ENCODE results near the gene SLC6A12.
A peak's percentile ranks its signal among the peaks of the same experiment; 100 is the strongest.

SLC6A12 gene

GRCh38 chr12:213527-213932 is 427 bp downstream of the SLC6A12 start:
- peak; percentile 63 to 79 (median 63) for DNase-seq

DNA sequence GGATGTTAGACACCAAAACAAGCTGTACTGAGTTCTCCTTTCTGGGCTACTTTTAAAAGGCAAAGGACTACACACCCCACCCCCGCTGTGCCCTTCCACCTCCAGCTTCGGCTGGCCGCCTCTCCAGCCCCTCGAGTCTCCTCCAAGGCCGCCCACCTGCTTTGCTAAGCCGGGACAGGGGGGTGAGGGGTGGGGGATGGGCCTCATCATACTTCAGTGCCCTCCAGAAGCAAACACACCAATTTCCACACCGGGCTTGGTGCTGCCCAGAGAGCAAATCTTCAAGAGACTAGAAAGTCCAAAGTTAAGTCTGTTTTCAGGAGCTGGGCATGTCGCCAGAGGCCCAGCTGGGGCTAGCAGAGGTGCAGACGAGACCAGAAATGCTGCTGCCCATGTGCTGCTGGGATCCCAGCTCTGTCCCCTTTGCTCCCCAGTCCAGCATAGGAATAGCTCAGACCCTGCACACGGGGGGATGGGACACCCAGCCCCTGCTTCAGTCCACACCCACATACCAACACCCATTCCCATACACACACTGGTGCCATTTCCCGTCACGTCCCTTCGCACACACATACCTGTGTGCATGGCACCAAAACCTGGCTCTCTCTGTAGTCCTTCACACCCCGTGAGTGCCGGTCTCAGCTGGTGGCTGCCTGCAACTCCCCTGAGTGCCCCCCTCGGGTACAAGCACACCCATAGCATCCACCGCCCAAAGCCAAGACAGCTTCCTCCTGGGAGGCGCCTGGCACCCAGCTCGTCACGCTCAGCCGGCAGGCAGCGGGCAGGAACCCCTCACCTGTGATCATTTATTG is 1.0 kb downstream of the SLC6A12 start:
- DNase-seq = peak in 1 of 3 donors; percentile 26

DNA sequence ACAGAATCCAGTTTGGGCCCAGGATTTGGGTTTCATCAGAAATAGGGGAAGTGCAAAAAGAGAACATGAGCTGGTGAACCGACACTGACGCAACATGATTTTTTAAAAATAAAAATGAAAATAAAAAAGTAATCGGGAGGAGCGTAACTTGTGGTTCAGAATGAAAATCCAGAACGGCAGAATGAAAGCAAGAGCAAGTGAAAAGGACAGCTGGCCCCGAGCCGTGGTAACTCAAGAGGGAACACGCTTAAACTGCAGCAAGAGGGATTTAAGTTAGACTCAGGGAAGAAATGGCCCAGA is 1.6 kb downstream of the SLC6A12 start:
- DNase-seq = peak; percentile 80 to 91 (median 88)

- DNase-seq = peak in 1 of 3 donors; percentile 37
Measured at GRCh38 chr12:211639-212414, 2.1 kb downstream of the SLC6A12 start.

- no peak for DNase-seq
Measured at GRCh38 chr12:211142-211465, 2.9 kb downstream of the SLC6A12 start.

- no peak for DNase-seq
Measured at GRCh38 chr12:210277-211141, 3.4 kb downstream of the SLC6A12 start.

DNA sequence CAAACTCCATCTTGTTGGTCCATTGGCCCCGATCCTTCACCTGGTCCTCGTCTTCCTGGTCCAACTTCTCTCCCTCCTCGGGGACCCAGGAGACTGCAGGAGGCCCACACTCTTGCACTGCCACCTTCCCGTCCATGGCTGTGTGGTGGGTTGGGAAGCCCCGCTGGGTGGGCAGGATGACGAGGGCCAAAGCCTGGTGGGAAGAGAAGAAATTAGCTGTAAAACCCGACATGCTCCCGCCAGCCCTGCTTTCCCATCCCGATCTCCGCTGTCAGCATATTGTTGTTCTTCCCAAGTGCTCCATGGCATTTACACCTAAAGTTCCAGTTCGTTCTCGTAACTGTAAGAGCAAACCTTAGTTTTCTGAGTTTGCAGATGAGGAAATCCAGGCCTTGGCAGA is 4.1 kb downstream of the SLC6A12 start:
- DNase-seq = no peak

GRCh38 chr12:209246-209645 is 4.7 kb downstream of the SLC6A12 start:
- DNase-seq = no peak

DNA sequence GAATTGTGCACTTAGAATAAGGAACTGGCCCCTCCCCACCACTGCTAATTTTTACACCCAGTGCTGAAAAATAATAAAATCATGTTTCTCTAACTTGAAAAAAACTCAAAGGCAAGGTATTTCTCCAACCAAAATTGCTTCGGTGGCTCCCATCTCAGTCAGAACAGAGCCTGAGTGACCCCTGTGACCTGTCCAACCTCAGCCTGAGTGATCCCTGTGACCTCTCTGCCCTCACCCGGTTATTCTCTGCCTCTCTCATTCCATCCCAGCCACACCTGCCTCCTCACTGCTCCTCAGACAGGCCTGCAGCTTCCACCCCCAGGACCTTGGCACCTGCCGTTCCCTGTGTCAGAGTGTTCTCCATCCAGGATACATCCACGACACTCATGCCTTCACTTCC is 5.1 kb downstream of the SLC6A12 start:
- DNase-seq = no peak

GRCh38 chr12:207804-208203 is 6.2 kb downstream of the SLC6A12 start:
- no peak for DNase-seq

DNA sequence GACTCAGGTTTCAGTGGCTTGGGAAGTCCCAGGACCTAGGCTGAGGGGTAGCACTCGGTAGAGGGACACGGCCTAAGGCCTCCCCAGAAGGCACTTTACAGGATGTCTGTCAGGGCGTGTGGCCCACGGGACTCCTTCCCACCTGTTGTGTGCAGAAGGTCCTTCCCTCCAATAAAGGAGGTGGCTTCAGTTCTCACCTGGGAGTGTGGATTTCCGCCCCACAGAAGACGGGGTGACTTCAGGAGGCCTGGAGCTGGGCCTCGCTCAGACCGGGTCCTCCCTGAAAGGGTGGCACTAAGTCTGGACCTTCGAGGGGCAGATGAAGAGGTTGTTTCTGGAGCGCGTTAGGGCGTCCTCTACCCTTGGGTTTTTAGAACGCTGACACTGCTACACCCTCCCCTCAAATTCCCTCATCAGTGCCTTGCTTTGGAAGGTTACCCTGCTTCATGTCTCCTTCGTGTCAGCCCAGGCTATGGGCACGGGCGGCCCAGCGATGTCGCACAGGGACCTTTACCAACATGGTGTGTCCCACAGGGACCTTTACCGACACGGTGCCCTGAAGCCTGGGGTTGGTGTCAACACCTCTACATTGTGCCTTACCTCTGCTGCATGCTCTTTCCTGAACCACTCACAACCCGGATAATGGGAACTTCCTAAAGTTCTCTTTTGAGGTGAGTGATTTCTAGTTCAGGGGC is 7.1 kb downstream of the SLC6A12 start:
- no peak for DNase-seq

- no peak for DNase-seq
Measured at GRCh38 chr12:205026-205425, 8.9 kb downstream of the SLC6A12 start.

- no peak for DNase-seq
Measured at GRCh38 chr12:204261-204678, 9.7 kb downstream of the SLC6A12 start.

DNA sequence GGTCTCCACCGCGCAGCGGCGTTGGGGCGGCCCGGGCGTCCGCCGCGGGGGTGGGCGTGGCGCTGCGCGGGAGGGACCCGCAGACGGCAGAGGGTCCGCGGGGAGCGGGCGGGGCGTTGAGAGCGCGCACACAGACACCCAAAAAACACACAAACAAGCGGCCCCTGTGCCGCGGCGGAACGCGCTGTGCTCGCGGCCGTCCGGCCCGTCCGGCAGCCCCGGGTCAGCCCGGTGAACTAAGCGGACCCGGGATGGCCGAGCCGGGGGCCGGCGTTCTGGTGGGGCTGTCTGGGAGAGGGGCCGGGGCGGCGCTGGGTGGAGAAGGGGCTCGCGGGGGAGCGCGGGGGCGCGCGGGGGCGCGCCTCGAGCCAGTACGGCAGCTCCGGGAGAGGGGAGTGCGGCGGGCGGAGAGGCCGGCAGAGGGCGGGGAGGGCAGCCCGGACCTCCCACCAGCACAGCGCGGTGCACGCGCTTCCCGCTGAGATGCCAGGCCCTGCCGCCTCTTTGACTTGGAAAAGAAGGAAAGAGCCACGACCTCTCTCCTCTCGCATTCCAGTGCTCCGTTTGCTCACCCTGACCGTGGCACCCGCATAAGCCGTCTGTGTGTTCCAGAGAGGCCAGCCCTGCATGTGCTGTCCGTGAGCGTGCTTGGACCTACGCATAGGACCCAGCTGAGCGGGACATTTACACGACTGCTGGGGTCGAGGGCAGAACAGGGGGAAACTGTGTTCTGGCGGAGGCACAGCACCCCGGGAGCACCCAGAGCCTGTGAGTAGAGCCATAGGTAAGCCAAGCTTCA is 10.3 kb downstream of the SLC6A12 start:
- peak in 2 of 3 donors; percentile 32 to 60 for DNase-seq

DNA sequence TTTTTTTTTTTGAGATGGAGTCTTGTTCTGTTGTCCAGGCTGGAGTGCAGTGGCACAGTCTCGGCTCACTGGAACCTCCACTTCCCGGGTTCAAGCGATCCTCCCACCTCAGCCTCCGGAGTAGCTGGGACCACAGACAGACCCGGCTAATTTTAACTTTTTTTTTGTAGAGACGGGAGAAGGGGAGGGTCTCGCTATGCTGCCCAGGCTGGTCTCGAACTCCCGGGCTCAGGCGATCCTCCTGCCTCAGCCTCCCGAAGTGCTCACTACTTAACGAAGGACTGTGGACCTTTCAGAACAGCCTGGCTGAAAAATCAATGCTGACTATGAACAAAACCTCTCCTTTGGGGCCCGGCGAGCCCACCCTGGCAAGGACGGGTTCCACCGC is 10.9 kb downstream of the SLC6A12 start:
- no peak for DNase-seq

DNA sequence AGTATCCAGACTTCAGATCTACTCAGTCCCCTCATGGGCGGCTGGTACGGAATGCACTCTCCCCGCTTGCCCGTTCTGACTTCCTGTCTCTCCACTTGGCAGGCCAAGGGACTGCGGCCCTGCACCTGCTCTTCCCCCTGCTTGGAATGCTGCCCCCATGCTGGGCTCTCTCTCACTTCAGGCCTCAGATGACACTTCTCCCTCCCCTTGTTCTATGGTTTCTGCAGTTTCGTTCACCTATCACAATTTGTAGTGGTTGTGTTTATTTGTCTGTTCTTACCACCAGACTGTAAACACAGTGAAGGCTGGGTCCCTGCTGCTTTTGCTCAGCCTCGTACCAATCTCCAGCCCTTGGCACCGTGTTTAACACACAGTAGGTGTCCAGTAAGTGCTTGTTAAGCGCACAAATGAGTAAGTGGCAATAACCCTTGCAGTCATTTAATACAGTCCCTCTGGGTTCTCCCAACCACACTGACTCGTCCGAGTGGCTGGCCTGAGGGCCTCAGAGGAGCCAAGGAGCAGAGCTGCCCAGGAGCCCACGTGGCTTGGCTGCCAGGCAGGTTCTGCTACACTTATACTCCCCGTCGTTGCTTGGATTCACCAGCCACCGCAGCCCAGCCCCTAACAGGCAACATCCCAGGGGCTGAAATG is 11.8 kb downstream of the SLC6A12 start:
- DNase-seq = no peak

- DNase-seq = no peak
Measured at GRCh38 chr12:201361-201760, 12.6 kb downstream of the SLC6A12 start.

GRCh38 chr12:198705-199104 is 15.3 kb downstream of the SLC6A12 start:
- no peak for DNase-seq

DNA sequence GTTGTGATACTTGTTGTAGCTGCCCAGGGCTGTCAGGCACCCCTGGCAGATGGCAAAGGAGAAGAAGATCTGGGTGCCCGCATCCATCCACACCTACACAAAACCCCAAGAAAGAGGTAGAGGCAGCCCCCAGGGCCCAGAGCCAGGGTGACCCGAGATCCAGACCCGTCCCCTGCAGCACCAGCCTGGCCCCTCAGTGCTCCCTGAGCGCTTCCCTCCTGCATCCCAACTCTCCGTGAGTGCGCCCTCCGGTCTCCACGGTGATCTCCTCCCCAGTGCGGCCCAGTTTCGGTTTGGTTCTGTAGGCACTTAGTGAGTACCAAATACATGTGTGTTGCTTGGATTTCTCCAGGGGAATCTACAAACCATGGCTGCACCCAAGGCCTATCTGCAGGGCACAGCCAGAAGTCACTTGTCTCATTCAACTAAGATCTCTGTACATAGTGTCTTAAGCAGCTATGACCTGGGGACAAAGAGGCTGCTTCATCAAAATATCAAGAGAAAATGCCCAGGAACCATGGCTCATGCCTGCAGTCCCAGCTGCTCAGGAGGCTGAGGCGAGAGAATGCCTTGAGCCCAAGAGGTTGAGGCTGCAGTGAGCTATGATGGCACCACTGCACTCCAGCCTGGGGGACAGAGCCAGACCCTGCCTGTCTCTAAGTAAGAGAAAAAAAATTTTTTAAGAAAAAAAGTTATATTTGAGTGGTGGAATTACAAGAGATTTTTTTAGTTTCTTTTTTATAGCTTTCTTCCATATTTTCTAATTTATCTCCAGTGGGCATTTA is 15.9 kb downstream of the SLC6A12 start:
- no peak for DNase-seq

DNA sequence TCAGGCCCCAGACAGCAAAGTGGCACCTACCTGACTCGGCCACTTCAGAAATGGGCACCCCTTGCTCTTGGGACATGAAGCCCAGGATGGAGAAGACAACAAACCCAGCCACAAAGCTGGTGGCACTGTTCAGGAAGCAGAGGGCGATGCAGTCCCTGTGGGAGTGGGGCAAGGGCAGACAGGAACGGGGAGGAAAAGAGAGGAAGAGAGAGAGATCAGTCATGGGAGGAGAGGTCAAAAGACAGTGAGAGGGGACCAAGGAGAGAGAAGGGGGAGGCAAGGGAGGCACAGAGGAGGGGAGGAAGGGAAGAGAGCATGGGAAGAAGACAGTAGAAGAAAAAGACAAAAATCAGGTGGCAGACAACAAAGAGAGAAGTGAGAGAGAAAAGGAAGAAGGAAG is 16.6 kb downstream of the SLC6A12 start:
- no peak for DNase-seq

DNA sequence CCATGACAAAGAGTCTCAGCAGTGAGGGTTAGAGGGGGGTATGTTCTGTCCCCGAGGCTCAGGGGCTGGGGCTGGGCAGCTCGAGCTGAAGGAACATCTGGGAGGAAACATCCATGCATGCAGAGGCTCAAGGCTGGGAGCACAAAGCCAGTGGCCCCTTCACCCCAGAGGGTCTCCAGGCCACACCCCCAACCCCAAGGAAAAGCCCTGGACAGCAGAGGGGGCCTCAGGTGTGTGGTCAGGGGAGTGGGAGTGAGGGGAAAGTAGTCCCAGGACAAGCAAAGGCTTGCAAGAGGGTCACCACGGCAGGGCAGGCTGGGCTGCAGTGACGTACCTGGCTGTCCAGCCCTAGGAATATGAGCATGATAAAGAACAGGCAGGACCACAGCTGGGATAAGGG is 17.5 kb downstream of the SLC6A12 start:
- DNase-seq = no peak
